Activated effector memory CD4-positive, alpha-beta T cell treated with Interleukin-2 at 50 U/mL for 16 hours (primary cell): ENCODE measurements around the gene GMDS.

Source experiments
- DNase-seq: peaks from one replicate; pipeline ENCODE4 v3.0.0-alpha.2; 2020

Gene GMDS

GRCh38 chr6:1923449-1923848, 322.0 kb downstream of the GMDS start:
- DNase-seq, result no peak

DNA sequence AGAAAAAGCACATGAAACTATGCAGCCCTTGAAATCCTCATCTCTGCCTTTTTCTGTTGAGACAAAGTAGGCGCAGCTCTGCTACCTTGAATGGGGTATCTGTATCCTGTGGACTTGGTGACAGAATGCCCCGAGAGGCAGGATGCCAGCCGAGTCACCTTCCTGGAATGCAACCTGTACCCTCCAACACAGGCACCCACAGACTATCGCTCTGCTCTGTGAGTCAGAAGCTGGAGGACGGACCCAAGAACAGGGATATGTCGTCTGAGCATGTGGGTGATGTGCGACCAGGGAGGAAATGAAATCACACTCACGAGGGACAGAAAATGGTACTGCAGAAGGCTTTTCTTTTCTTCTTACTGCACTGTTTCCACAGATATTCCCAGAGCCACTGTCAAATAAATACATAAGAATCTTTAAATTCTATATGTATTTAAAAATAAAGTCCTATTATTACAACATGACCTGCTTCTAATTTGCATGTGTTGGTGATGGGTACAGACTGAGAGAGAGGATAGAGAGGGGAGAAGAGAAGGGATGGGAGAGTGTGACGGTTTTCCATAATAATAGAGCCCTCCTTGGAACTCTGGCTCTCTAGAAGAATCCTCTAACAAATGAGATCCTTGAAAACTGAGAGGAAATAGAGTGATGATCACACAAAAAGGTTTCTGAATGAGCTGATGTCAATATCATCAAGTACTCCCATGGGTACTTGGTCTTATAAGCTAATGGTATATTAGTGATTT, 327.6 kb downstream of the GMDS start:
- no peak for DNase-seq

- no peak for DNase-seq
Observed at GRCh38 chr6:1916334-1917070, 328.9 kb downstream of the GMDS start.

DNA sequence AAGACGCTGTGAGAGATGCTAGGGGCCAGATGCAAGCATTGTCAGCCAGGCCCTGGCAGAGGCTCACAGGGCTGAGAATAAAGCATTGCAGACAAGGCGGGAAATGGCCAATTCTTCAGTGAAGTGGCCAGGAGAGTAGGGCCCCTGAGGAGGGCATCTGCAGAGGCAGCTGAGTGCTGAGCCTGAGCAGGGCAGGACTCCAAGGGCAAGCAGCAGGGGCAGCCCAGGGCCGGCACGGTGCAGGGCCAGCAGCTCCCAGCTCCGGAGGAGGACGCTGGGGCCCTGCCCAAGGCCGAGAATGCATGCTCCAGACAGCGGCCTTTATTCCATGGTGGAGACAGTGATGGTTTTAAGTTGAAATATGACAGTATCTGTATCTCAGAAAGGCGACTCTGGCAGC, 330.2 kb downstream of the GMDS start:
- DNase-seq, result no peak

DNA sequence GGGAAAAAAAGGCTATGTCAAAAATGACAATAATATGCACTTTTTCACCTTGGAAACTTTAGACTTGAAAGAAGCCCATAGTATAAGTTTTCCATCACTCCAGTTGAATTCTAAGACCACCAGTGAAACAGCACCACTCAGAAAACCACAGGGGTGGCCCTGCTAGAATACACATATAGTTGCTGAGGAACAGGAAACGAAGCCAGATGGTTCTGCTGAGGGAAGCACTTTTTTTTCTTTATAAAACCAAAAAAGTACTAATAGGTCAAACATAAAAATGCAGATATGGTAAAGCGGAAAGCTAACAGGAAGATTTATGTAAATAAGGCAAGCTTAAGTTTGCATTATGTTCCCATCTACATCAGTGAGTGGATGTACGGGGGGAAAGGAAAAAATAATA, 331.8 kb downstream of the GMDS start:
- no peak for DNase-seq

DNA sequence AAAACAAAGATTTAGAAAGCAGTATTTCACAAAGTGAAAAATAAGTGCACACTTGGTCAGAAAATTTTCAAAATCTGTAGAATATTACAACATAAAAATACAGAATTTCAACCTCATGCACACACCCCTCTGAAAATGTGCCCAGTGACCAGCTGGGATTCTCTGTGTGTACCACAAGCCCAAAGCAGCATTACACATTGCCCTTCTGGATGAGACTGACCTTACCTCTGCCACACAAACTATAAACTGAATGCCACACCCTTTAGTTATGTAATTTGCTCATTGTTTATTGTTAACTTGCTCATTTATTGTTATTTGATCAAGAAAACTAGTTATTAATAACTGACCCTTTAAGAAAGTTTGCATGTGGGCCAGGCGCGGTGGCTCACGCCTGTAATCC, 332.7 kb downstream of the GMDS start:
- no peak for DNase-seq

GRCh38 chr6:1911474-1911873, 333.9 kb downstream of the GMDS start:
- DNase-seq, result no peak

DNA sequence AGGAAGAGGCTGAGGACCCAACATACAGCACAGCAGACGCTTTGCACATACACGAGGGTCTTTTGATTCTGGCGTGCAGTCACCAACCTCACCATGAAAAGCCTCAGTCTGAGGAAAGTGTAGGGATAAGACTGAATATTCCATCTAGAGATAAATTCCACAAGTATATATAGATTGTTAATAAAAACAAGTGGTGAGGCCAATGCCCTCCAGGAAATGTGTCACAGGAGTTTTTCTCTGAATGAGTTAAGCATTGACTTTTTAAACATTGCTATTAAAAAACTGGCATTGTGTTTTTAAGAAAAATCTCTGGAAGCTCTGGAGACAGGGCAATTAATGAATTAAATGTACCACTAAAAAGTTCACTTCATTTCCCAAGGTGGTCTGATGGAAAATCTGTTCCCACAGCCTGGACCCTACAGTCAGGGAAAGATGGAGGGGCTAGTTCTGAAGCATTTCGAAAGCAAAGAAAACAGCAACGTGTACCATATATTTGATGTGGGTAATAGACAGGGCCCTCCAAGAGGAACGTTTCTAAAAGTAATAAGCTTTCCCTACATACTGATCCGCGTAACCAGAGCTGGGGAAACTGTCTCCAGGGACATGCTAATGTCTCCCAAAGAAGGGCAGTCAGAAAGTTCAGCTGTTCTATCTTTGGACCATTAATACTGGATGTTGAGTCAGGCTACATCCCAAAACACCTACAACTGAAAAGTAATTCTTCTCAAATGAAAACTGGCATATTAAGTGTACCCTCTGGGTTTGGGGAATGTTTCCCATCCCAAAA, 334.6 kb downstream of the GMDS start:
- DNase-seq, result no peak

GRCh38 chr6:1908784-1909183, 336.6 kb downstream of the GMDS start:
- no peak for DNase-seq

DNA sequence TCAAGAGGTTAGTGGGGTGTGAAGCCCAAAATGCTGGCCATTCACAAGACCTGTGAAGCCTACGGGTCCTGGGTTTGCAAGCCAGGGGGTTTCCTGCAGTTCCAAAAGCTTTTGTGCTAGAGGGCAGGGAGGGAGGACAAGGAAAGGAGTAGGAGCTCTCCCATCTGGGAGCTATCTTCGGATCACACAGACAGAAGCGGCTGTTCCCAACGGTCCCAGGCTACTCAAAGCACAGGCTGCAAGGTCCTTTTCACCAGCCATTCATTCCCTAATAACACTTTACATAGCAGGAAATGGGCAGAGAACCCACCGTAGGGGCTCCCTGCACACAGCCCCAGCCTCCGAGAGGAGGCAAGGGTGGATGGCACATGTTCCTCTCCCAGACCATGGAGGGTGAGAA, 338.8 kb downstream of the GMDS start:
- DNase-seq, result no peak

DNA sequence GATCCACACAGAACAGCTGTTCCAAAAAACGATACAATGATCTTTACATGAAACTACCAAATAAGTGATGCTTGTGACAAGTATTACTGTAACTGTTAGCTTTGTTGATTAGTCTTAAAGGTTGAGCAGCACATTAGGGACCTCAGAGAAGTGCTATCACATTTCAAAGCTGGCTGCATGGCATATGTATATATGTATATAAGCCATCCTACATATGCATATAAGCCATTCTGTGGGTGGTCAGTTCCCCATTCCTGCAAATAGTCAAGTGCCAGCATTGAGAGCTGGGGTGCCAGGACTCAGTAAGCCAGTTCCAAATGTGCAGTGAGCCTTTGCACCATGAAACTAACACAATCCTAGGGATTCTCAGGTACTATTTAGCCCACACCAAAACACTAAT, 339.4 kb downstream of the GMDS start:
- DNase-seq, result no peak

DNA sequence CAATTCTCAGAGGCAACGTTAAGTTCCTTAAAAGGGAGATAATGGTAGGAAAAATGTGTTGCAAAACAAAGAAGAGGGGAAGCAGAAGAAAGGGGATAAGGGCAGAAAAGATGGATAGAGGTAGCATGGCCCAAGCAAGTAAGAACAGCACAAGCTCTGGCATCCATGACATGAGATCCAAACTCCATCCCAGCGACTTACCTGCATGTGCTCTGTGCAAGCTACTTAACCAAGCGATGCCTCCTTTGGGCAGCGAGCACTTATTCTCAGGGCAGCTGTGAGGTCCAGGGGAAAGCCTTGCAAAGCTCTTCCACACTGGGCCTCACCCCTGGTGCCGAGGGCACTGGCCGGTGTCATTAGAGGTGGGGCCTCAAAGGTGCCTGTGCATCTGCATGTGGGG, 340.5 kb downstream of the GMDS start:
- DNase-seq, result no peak

DNA sequence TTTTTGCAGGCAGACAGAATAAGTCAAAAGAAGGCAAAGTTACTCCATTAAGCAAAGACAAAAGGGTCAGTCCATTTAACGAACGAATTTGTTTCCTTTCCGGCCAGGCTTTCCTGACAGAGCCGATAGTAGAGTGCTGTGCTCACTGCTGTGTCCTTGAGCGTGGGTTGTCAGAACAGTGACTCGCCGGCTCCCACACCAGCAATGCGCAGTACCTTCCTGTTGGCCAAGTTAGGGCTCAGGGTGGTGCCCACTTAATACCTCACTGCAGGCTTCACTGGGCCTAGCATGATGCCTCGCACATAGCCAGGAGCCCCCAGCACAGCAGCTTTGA, 341.0 kb downstream of the GMDS start:
- DNase-seq, result no peak

DNA sequence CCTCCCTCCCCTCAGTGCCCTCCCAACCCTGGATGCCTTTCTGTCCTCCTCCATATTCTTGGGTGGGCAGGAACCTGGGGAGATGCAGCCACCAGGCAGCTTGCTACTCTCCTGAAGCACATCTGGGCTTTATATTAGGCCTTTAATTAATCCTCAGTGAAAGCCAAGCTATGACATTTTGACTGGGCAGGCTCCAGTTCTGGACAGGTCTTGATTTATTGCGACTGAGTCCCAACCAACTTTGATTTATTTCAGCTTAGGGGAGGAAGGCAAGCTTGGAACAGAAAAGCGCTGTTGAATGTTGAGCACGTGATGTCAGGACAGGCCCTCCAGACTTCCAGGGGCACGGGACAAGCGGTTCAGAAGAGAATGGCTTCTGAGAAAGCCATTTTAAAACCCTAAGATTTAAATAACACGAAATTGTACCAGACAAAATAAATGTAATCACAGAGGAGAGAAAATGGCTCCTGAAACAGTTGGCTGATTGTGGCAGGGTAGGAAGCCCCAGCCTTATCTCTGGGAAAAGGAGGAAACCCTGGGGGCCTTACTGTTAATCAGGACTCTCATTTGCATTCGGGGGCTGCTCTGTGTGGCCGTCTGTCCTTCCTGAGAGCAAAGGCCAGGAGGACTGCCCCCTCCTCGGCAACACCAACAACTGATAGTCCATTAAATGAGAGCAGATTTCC, 341.5 kb downstream of the GMDS start:
- DNase-seq, result no peak

DNA sequence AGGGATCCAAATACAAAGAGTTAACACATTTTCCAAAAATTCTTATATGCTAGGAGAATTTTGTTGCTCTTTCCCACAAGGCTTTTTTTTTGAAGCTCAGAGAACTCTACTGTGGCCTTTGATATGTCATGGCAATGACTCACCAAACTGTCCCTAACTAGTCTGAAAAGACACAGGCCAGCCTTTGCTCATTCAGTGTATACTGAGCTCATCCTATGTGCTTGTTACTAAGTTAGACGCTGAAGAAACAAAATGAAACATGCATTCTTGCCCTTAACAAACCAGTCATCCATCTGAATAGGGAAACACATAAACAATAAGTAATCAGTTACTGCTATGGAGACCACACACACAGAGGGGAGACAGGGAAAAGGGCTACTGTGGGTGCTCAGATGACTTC, 343.8 kb downstream of the GMDS start:
- DNase-seq, result no peak

- DNase-seq, result no peak
Observed at GRCh38 chr6:1896897-1897296, 348.5 kb downstream of the GMDS start.

DNA sequence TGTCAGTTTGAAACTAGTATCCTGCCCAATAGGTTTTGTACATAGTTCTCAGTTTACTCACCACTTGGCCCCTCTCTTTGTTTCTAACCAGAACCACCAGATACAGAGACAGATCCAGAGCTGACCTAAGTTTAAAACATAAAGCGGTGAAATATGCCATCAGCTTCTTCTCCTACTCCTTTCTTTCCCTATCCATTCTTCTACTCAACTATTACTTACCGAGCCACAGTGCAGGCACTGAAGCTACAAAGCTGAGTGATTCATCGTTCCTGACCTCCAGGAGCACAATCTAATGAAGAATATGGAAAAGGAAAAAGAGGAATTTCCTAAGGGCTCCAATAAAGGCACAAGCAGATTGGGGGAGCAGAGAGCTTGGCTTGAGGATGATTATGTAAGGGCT, 349.7 kb downstream of the GMDS start:
- DNase-seq, result no peak

GRCh38 chr6:1894954-1895353, 350.5 kb downstream of the GMDS start:
- no peak for DNase-seq

DNA sequence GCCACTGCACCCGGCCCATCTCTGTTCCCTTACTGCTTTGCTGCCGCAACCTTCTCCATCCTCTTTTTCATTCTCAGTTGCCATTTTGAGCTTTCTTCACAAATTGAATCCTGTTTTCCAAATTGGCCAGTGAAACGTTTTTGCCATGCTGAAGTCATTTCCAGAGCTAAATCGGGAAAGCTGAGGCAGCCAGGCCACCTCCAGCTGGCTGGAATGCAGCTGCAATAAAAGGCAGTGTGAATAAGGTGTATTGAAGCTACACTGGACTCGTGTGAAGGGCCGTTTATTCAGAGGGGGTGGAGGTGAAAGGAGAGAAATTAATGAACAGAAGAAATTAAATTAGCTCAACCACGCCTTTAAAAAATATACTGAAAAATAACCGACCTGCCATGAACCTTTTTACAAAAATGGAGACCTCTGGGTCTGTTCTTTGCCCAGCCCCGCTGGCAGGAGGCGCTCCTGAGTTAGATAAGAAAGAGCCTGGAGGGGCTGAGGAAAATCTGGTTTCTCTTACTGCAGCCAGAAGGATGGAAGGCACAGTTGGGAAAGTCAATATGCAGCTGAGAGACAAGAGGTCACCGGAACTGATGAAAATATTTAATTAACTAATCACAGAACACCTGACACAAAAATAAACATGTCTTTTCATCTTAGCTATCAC, 351.8 kb downstream of the GMDS start:
- DNase-seq, result no peak

GRCh38 chr6:1892716-1893115, 352.7 kb downstream of the GMDS start:
- no peak for DNase-seq

DNA sequence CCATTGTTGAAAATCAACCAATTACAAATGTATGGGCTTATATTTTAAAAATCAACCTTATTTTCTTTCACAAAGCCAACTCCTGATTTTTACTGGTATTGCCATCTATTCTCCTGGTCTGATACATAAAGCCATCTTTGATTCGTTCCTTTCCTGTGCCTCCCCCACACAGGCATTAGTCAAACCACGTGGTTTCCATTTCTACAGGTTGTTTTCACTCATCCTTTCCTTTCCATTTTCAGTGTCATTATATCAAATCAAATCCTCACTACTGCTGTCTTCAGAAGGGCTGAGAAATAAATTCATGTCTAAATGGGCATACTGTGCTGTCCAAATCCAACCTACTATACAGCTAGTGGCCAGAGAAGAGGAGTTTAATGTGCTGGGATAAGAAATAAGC, 354.4 kb downstream of the GMDS start:
- DNase-seq, result no peak

DNA sequence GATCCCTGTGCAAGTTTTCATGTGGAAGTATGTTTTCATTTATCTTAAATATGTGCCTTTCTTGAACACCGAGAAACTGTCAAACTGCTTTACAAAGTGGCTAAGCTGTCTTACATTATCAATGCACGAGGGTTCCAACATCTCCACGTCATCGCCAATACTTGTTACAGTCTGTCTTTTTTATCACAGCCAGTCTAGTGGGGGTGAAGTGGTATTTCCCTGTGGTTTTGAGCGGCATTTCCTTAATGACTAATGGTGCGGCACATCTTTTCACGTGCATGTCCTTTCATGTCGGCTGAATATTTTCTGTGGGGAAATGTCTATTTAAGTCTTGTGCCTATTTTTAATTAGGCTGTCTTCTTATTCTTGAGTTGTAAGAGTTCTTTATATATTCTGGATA, 355.3 kb downstream of the GMDS start:
- DNase-seq, result no peak

GRCh38 chr6:1885576-1886011, 359.8 kb downstream of the GMDS start:
- no peak for DNase-seq
